Superior temporal gyrus (tissue), 1 donor: ENCODE measurements around the gene DDT.
"Not testable (repeated sequence)": the region's sequence is repeated elsewhere in the genome, so short reads cannot be mapped to it uniquely, and the experiment has no call there.

Experiments
- DNase-seq: peaks from one replicate; pipeline ENCODE4 v3.0.0-alpha.2; 2016; ENCODE audit errors: extremely low spot score

Gene DDT

DNA sequence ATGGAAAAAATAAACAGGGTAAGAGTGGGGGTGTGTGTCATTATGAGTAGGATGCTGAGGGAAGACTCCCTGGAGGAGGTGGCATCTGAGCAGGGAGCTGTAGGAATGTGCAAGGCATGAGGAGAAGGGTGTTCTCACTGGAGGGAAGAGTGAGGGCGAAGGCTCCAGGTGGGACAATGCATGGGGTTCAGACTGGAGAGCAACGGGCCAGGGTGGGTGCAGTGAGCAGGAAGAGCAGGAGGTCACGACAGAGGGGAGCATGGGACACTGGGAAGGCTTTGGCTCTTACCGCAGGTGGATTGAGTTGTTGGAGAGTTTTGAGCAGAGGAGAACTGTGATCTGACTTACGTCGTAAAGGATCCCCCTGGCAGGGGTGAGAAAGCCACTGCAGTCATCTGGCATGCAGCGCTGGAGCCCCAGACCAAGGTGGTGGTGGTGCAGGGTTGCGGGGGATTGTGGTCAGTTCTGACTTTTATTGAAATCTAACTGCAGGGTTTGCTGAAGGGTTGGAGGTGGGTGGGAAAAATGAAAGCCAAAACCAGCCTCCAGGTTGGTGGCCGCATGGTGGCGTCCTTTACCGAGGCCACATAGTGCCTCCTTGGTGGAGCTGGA lies 21.3 kb downstream of the DDT start:
- not testable (repeated sequence) for DNase-seq

DNA sequence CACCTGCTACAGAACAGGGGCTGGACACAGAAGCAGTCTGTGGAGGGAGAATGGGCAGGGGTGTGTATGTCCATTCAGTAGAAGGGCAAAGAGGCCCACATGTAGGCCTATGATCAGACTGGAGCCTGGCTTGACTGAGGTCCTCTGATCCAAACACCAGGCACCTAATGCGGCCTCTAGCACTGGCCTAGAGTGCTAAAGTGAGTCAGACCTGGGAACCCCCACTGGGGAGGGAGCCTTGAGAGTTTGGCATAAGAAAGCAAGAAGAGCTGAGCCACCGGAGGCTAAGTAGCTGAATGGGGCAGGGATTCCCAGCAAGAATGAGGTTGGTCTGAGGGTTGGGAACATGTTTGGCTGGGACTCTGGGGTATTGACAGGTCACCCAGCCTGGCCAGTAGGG lies 22.9 kb downstream of the DDT start:
- DNase-seq: not testable (repeated sequence)

DNA sequence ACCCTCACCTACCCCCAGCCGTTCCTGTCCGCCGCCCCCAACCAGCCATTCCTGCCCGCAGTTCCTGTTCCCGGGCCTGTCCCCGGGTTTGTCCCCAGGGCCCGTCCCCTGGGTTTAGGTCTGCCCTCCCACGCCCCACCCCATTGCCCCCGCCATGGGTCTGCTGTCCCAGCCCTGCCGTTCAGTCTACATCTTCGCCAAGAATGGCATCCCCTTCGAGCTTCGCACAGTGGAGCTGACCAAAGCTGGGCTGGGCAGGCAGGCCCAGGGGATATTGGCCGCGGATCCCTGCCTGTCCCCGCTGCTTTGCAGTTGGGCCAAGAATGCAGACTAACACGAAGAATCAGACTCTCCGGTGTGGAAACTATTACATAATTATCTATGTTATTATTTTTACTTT lies 24.5 kb downstream of the DDT start:
- not testable (repeated sequence) for DNase-seq

DNA sequence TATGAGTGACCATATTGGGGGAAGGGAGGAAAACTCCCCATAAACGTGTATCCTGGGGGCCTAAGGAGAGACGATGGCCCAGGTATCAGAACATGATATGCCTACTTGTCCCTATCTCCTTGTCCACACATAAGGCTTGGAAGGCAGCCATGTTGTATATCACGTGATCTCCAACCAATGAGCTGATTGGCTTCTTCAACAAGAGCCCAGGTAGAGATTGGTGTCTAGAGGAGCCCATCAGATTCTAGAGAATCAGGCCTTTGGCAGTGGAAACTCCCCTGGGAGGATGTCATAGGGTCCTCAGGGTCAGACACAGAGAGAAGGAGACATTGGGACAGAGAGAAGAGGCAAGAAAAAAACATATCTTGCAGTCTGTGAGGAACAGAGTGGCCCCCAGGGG lies 26.9 kb downstream of the DDT start:
- not testable (repeated sequence) for DNase-seq

DNA sequence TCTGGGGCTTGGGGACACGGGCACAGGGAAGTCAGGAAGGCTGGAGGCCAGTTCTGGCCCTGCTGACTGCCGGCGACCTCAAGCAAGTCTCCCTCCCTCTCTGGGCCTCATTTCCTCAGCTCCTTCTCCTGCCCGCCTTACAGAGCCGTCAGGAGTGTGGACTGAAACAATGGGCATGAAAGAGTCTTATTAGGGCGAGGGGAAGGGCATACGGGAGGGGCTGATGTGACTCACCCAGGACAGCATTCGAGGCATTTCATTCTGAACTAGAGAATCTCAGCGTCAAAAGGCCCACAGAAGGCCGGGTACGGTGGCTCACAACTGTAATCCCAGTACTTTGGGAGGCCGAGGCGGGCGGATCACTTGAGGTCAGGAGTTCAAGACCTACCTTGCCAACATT lies 34.1 kb downstream of the DDT start:
- DNase-seq: not testable (repeated sequence)

DNA sequence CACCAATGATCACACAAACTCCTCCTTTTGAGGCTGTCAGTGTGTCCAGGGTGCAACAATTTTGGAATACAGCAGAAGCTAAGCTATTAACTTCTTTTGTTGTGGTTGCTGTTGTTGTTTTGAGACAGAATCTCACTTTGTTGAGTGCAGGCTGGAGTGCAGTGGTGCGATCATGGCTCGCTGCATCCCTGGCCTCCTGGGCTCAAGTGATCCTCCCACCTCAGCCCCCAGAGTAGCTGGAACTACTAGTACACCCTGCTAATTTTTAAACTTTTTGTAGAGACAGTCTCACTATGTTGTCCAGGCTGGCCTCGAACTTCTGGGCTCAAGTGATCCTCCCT lies 35.3 kb downstream of the DDT start:
- no peak for DNase-seq

DNA sequence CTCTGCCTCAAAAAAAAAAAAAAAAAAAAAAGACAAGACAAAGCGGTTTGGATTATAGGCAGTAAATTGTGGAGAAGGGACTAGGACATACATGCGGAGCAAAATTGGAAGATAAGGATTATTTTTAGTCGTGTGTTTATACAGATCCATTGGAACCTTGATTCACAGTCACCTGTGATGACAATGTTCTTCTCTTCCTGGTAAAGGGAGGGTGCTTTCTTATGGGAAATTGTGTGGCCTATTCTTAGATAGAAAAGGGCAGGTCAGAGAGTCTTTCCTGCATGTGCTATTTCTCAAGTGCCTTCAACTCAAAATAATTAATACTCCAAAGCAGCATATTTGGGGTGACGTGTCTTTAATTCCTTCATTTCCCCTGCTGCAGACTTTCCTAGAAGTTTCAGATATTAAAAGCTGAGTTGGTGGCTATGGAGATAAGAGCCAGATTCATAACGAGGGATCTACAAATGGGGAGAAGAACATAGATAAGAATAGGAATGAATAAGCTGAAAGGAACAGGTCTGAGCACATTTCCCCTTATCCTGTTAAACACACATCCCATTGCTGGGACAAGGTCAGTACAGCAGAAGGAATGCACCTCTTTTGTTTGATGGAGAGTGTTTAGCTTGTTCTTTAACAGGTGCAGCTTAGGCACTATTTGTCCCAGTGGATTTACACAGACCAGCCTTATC lies 35.8 kb downstream of the DDT start:
- DNase-seq: peak; percentile 5

DNA sequence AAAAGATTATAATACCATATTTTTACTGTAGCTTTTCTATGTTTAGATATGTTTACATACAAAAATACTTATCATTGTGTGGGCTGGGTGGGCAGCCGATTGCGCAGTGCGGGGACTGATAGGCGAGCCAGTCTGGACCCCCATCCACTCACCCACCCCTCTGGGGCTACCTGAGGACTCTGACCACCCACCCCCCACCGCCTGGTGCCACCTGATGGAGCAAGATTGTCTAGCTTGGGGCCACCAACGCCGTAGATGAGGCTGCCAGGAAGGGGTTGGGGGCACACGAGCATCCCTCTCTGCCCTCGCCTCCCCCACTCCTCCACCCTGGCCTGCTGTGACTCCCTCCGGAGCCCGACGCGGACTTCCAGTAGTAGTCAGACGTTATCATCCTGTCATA lies 47.7 kb downstream of the DDT start:
- no peak for DNase-seq

DNA sequence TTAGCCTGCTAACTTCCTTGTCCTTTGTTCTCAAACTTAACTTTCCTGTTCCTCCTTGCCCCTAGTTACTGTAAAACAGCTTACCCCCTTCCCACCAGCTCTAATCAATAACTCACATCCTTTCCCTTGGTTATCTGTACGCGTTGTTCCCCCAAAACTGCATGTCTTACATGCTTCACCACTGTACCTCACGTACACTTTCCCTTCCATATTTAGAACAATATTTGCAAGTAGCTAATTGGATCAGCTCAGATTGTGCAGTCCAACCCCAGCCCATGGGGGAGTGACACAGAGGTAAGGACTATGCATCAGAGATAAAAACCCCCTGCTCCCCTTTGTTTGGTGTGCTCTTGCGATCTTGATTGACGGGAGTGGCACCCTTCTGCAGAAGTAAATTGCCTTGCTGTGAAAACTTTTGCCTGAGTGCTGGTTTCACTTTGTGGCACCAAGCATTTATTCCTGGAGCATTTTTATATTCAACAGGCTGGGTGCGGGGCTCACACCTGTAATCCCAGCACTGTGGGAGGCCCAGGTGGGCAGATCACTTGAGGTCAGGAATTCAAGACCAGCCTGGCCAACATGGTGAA lies 49.1 kb downstream of the DDT start:
- no peak for DNase-seq

DNA sequence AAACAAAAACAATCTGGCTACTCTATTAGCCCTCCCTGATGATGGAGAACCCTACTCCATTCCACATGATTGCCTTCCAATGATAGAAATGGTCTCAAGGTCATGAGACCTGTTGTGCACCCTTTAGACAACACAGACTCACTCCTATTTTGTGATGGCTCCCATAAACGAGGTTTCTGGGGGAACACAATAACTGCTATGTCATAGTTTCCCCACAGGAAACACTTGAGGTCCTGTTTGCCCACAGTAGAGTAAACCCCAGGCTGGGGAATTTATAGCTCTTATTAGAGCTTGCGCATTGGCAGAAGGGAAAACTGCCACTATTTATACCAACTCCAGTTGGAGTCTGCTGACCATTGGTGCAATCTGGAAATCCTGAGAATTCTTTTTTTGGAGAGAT lies 51.3 kb downstream of the DDT start:
- DNase-seq: no peak

DNA sequence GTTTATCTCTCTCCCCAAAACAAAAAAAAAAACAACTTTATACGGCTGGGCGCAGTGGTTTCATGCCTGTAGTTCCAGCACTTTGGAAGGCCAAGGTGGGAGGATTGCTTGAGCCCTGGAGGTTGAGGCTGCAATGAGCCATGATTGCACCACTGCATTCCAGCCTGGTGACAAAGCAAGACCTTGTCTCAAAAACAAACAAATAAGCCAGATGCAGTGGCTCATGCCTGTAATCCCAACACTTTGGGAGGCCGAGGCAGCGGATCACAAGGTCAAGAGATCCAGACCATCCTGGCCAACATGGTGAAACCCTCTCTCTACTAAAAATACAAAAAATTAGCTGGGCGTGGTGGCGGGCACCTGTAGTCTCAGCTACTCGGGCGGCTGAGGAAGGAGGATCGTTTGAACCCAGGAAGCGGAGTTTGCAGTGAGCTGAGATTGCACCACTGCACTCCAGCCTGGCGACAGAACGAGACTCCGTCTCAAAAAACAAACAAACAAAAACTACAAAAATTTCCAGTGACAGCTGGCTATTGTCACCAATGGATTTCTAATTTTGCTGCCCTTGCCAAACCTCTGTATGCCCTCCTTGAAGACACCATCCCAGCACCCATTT lies 52.5 kb downstream of the DDT start:
- not testable (repeated sequence) for DNase-seq
